ENCODE data around the gene COX4I2.

The COX4I2 gene

DNA sequence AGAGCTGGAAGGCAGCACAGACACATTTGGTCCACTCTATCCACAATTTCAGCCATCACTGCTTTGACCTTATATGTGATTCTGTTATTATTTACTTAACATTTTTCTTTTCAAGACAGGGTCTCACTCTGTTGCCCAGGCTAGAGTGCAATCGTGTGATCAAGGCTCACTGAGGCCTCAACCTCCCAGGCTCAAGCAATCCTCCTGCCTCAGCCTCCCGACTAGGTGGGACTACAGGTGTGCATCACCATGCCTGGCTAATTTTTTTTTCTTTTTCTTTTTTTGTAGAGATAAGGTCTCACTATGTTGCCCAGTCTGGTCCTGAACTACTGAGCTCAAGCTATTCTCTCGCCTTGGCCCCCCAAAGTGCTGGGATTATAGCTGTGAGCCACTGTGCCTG lies 44.6 kb downstream of the COX4I2 start:
- Histone ChIP-seq H3K36me3 (replicated peaks; ENCODE audit: insufficient read depth, low read length) (peaks cover 12% of the 10 kb centered on the region; the same call in 1 of the 2 replicates), H3K79me2 (ENCODE audit: low read length) (peaks cover 100% of the 10 kb centered on the region)

DNA sequence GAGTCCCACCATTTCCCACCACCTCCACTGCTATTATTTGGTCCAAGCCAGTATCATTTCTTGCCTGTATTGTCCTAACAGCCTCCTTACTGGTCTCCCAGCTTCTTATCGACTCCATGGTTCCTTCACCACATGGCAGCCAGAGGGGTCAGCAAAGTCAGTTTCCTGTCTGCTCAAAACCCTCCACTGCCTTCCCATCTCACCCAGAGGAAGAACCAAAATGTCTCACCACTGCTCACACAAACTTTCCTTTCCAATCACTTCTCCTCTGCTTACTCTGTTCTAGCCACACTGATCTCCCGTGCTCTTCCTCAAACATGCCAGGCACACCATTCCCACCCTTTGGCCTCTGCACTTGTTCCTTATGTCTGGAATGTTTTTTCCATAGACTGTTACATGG lies 45.2 kb downstream of the COX4I2 start:
- peaks cover 88% of the 10 kb centered on the region for H3K4me1 ChIP-seq (ENCODE audit: low read length)
- no peaks in the 10 kb centered on the region for H3K9me2 ChIP-seq (replicated peaks; ENCODE audit: insufficient read depth, low read length)
- peaks cover 100% of the 10 kb centered on the region for H3K79me2 ChIP-seq (ENCODE audit: low read length)
- H3K4me3 ChIP-seq (ENCODE audit: low read length): no peak overlapping the region
- no peak for TF ChIP-seq EZH2phosphoT487 (IDR thresholded peaks at IDR 0.05; ENCODE audit: low read length)
- TF ChIP-seq, protein P1, sequence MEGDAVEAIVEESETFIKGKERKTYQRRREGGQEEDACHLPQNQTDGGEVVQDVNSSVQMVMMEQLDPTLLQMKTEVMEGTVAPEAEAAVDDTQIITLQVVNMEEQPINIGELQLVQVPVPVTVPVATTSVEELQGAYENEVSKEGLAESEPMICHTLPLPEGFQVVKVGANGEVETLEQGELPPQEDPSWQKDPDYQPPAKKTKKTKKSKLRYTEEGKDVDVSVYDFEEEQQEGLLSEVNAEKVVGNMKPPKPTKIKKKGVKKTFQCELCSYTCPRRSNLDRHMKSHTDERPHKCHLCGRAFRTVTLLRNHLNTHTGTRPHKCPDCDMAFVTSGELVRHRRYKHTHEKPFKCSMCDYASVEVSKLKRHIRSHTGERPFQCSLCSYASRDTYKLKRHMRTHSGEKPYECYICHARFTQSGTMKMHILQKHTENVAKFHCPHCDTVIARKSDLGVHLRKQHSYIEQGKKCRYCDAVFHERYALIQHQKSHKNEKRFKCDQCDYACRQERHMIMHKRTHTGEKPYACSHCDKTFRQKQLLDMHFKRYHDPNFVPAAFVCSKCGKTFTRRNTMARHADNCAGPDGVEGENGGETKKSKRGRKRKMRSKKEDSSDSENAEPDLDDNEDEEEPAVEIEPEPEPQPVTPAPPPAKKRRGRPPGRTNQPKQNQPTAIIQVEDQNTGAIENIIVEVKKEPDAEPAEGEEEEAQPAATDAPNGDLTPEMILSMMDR (IDR thresholded peaks at IDR 0.05; ENCODE audit: low read length): no peak
- no peak for TF ChIP-seq EZH2 (optimal IDR thresholded peaks at IDR 0.05; ENCODE audit: low read depth, low read length)
- H3K27me3 ChIP-seq (replicated peaks; ENCODE audit: insufficient read depth, low read length): no peaks in the 10 kb centered on the region
- peaks cover 12% of the 10 kb centered on the region; the same call in 1 of the 2 replicates for H3K36me3 ChIP-seq (replicated peaks; ENCODE audit: insufficient read depth, low read length)
- H3K9me3 ChIP-seq (replicated peaks; ENCODE audit: insufficient read depth, low read length): no peaks in the 10 kb centered on the region
- no peak overlapping the region for H3K9ac ChIP-seq (ENCODE audit: low read length)
- no peak overlapping the region for H2AFZ ChIP-seq (ENCODE audit: low read length)
- H3K4me2 ChIP-seq (ENCODE audit: low read depth, low read length): no peak overlapping the region
- H4K20me1 ChIP-seq (ENCODE audit: insufficient read depth, low read length): no peaks in the 10 kb centered on the region
- DNase-seq: no peak
- H3K27ac ChIP-seq (ENCODE audit: low read length): peak overlapping the region; percentile 11; the same call in 1 of the 2 replicates
- H3F3A ChIP-seq (ENCODE audit: insufficient read depth, low read length): peaks cover 63% of the 10 kb centered on the region

More for the DNA sequence above, 44.6 kb downstream of the COX4I2 start:
- H3K27ac ChIP-seq (ENCODE audit: low read length): no peak overlapping the region; the same call in 1 of the 2 replicates
- H3K4me1 ChIP-seq (ENCODE audit: low read length): peaks cover 89% of the 10 kb centered on the region
- H3K4me2 ChIP-seq (ENCODE audit: low read depth, low read length): no peak overlapping the region
- no peak for DNase-seq
- peaks cover 62% of the 10 kb centered on the region for H3F3A ChIP-seq (ENCODE audit: insufficient read depth, low read length)
- no peak overlapping the region for H2AFZ ChIP-seq (ENCODE audit: low read length)
- no peaks in the 10 kb centered on the region for H4K20me1 ChIP-seq (ENCODE audit: insufficient read depth, low read length)
- H3K9me3 ChIP-seq (replicated peaks; ENCODE audit: insufficient read depth, low read length): no peaks in the 10 kb centered on the region
- H3K4me3 ChIP-seq (ENCODE audit: low read length): no peak overlapping the region
- TF ChIP-seq, protein P1 (IDR thresholded peaks at IDR 0.05; ENCODE audit: low read length): no peak
- TF ChIP-seq EZH2 (optimal IDR thresholded peaks at IDR 0.05; ENCODE audit: low read depth, low read length) (no peak), EZH2phosphoT487 (IDR thresholded peaks at IDR 0.05; ENCODE audit: low read length) (no peak)
- H3K9ac ChIP-seq (ENCODE audit: low read length): no peak overlapping the region
- no peaks in the 10 kb centered on the region for H3K9me2 ChIP-seq (replicated peaks; ENCODE audit: insufficient read depth, low read length)
- no peaks in the 10 kb centered on the region for H3K27me3 ChIP-seq (replicated peaks; ENCODE audit: insufficient read depth, low read length)

DNA sequence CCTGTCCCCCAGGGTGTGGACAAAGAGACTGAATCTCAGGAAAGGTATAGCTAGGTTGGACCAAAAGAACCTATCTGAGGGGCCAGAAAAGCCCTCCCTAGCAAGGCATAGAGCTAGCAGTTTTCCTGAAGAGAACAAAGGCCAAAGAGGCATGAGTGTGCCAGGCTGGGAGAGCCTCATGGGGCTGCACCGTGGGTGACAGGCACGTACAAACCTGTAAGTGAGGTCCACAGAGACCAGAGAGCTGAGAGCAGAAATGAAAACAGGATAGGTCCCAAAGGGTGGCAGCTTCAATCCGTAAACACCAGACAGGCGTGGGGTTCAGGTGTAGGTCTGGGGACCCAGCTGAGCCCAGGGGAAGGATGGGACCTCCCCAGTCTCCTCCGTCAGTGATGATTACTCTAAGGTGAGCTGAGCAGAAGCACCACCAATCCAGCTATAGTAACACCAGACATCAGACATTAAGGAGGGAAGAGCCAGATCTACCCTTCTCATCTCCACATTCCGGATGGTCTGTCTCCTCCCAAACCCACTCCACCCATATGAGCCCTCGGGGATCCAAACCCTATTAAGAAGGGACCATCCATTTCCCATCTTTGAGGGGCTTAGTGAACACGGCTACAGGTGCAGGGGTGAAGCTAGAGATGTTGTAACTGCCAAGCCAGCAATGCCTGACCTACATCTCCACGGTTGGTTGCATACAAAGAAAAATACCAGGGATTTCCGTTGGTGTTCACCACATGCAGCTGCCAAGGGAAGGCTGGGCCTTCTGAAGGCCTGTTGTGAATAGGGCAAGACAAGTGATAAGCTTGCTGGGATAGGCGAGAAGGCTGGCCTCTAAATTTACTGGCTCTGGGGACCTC lies 46.7 kb downstream of the COX4I2 start:
- Histone ChIP-seq H3K27me3 (replicated peaks; ENCODE audit: insufficient read depth, low read length) (no peaks in the 10 kb centered on the region), H3K9ac (ENCODE audit: low read length) (no peak overlapping the region), H3K36me3 (replicated peaks; ENCODE audit: insufficient read depth, low read length) (peaks cover 12% of the 10 kb centered on the region; the same call in 1 of the 2 replicates), H3K79me2 (ENCODE audit: low read length) (peaks cover 100% of the 10 kb centered on the region), H3K27ac (ENCODE audit: low read length) (peak overlapping the region; percentile 84; the same call in 1 of the 2 replicates), H3K4me1 (ENCODE audit: low read length) (peaks cover 83% of the 10 kb centered on the region), H4K20me1 (ENCODE audit: insufficient read depth, low read length) (no peaks in the 10 kb centered on the region), H2AFZ (ENCODE audit: low read length) (no peak overlapping the region), H3K4me3 (ENCODE audit: low read length) (no peak overlapping the region), H3K9me2 (replicated peaks; ENCODE audit: insufficient read depth, low read length) (no peaks in the 10 kb centered on the region), H3F3A (ENCODE audit: insufficient read depth, low read length) (peaks cover 59% of the 10 kb centered on the region), H3K4me2 (ENCODE audit: low read depth, low read length) (peak overlapping the region; percentile 38), H3K9me3 (replicated peaks; ENCODE audit: insufficient read depth, low read length) (no peaks in the 10 kb centered on the region)
- TF ChIP-seq EZH2phosphoT487 (IDR thresholded peaks at IDR 0.05; ENCODE audit: low read length): no peak
- DNase-seq: peak; percentile 54

Data from MM.1S (cell line).